Endothelial cell of umbilical vein (primary cell): ENCODE measurements around the gene FAM204A. TPM values are rescaled to one million over a fixed set of nuclear protein-coding genes. Genes with fewer than 3 reads are reported as not detected.

Experiments
- BruUV-seq: library from RNA; stranded (reverse); fragments of 400-500 nt; replicated peaks from 2 replicates; lab custom pipeline; 2021; lab: Mats Ljungman, UMichigan
- CTCF ChIA-PET: fragments of 300-600, 350-600 bp; sonication (Branson Sonifier 250); formaldehyde crosslinking; loops from one replicate; lab custom pipeline; 2021; ENCODE audit warnings: antibody characterized with exemption, inconsistent platforms; lab: Charles Lee
- POLR2A ChIA-PET: fragments of 300-600, 350-600 bp; sonication (Branson Sonifier 250); formaldehyde crosslinking; loops from one replicate; lab custom pipeline; 2021; ENCODE audit warnings: antibody characterized with exemption, inconsistent platforms; lab: Charles Lee
- DNase-seq: peaks from one replicate; pipeline ENCODE4 v3.0.0-alpha.2; 2011; ENCODE audit warnings: low read depth, low spot score
- FAIRE-seq: peaks from 2 replicates; lab custom pipeline; 2011; peaks lifted over from hg19 to GRCh38; lab: Jason Lieb, UNC
- H2AFZ ChIP-seq: 2 replicates; pipeline ENCODE4 v1.6.0; 2012; ENCODE audit warnings: low read depth, low read length, control low read depth, inconsistent platforms
- H3K27ac ChIP-seq: 2 replicates; pipeline ENCODE4 v1.5.1; 2011; ENCODE audit warnings: low read depth, mild to moderate bottlenecking, control low read depth, low read length, moderate library complexity; ENCODE audit not compliant: insufficient read depth
- H3K27me3 ChIP-seq, 2 experiments: 2 replicates each; pipeline versions ENCODE4 v1.6.0 to v1.6.1; 2011; ENCODE audit warnings: low read length in 2 of 2, mixed read lengths in 1 of 2; ENCODE audit not compliant: control insufficient read depth in 2 of 2, insufficient read depth in 2 of 2
- H3K36me3 ChIP-seq, 2 experiments: 2 replicates in 1 of 2; 3 replicates in 1 of 2; pipeline ENCODE4 v1.5.1; 2011; ENCODE audit warnings: low read length in 2 of 2, mild to moderate bottlenecking in 1 of 2, moderate library complexity in 1 of 2; ENCODE audit not compliant: control insufficient read depth in 2 of 2, insufficient read depth in 2 of 2; ENCODE audit errors: extremely low read depth in 1 of 2
- H3K4me1 ChIP-seq: 3 replicates; pipeline ENCODE4 v1.5.1; 2011; ENCODE audit warnings: mild to moderate bottlenecking, low read length; ENCODE audit not compliant: control insufficient read depth, insufficient read depth; ENCODE audit errors: extremely low read depth
- H3K4me2 ChIP-seq: 2 replicates; pipeline ENCODE4 v1.6.1; 2011; ENCODE audit warnings: low read length, control low read depth, mixed read lengths; ENCODE audit not compliant: insufficient read depth
- H3K4me3 ChIP-seq, 3 experiments: fragments of 200-600 bp in 1 of 3; sonication (generic), shearing (Covaris generic) in 1 of 3; replicated peaks in 1 of 3; 2 replicates each; pipeline ENCODE4 v1.5.1; 2011 to 2016; ENCODE audit warnings: control low read depth in 3 of 3, low read length in 3 of 3, mild to moderate bottlenecking in 2 of 3, inconsistent platforms in 1 of 3, low read depth in 1 of 3, moderate library complexity in 1 of 3; ENCODE audit not compliant: insufficient read depth in 1 of 3
- H3K79me2 ChIP-seq: 2 replicates; pipeline ENCODE4 v1.6.0; 2012; ENCODE audit warnings: low read length, inconsistent platforms; ENCODE audit not compliant: control insufficient read depth, insufficient read depth
- H3K9ac ChIP-seq: replicated peaks from 2 replicates; pipeline ENCODE3; 2011; ENCODE audit warnings: low read length, control low read depth; ENCODE audit not compliant: insufficient read depth; ENCODE audit errors: extremely low read depth
- H3K9me1 ChIP-seq: replicated peaks from 3 replicates; pipeline ENCODE4 v1.6.0; 2011; ENCODE audit warnings: mild to moderate bottlenecking, low read length; ENCODE audit not compliant: control insufficient read depth, insufficient read depth; ENCODE audit errors: extremely low read depth
- H3K9me3 ChIP-seq: replicated peaks from 2 replicates; pipeline ENCODE4 v1.5.1; 2012; ENCODE audit warnings: low read length, inconsistent platforms; ENCODE audit not compliant: control insufficient read depth, insufficient read depth
- H4K20me1 ChIP-seq: replicated peaks from 2 replicates; pipeline ENCODE3; 2011; ENCODE audit warnings: mild to moderate bottlenecking, low read length; ENCODE audit not compliant: control insufficient read depth, insufficient read depth; ENCODE audit errors: extremely low read depth
- CTCF ChIP-seq, 2 donors: IDR thresholded peaks; 1 replicate in 1 of 2; 2 replicates in 1 of 2; pipeline ENCODE4 v1.5.1; 2011; ENCODE audit warnings: low read length in 2 of 2, mild to moderate bottlenecking in 2 of 2, moderate library complexity in 2 of 2, control low read depth in 1 of 2, inconsistent platforms in 1 of 2, low read depth in 1 of 2; ENCODE audit not compliant: insufficient read depth in 1 of 2; ENCODE audit errors: extremely low read depth in 1 of 2
- EZH2 ChIP-seq: IDR thresholded peaks from 2 replicates; pipeline ENCODE4 v1.6.1; 2012; ENCODE audit warnings: borderline replicate concordance, low read depth, mild to moderate bottlenecking, moderate library complexity, low read length, inconsistent platforms; ENCODE audit not compliant: severe bottlenecking
- FOS ChIP-seq: IDR thresholded peaks from 2 replicates; pipeline ENCODE4 v1.6.1; 2011; ENCODE audit warnings: mild to moderate bottlenecking, low read length, moderate library complexity, borderline replicate concordance; ENCODE audit not compliant: insufficient read depth
- GATA2 ChIP-seq: IDR thresholded peaks from 2 replicates; pipeline ENCODE4 v1.7.0; 2011; ENCODE audit warnings: low read depth, mild to moderate bottlenecking, moderate library complexity, mixed read lengths, low read length; ENCODE audit not compliant: insufficient read length, insufficient read depth
- JUN ChIP-seq: IDR thresholded peaks from 2 replicates; pipeline ENCODE4 v1.6.1; 2011; ENCODE audit warnings: borderline replicate concordance, low read depth; ENCODE audit not compliant: insufficient read length, insufficient read depth
- MAX ChIP-seq: IDR thresholded peaks from 2 replicates; pipeline ENCODE4 v1.6.1; 2011; ENCODE audit not compliant: insufficient read depth, insufficient read length
- MYC ChIP-seq: IDR thresholded peaks from one replicate; pipeline ENCODE4 v1.6.1; 2011; ENCODE audit warnings: mild to moderate bottlenecking, low read depth, low read length
- POLR2A ChIP-seq: IDR thresholded peaks from 2 replicates; pipeline ENCODE4 v1.6.1; 2012; ENCODE audit warnings: low read depth, mild to moderate bottlenecking, control low read depth, low read length
- POLR2AphosphoS5 ChIP-seq: IDR thresholded peaks from 2 replicates; pipeline ENCODE4 v1.6.1; 2012; ENCODE audit warnings: low read depth, mild to moderate bottlenecking, control low read depth, low read length, moderate library complexity; ENCODE audit not compliant: insufficient read depth
- dilution Hi-C: fragments of 300-500 bp; cut with MboI; formaldehyde crosslinking; loops from one replicate; pipeline ENCODE4 v1.15.0; 2019; ENCODE audit warnings: low sequenced_read_pairs; ENCODE audit not compliant: extremely low pct_ligation_motif_present
- intact Hi-C: fragments of 100-400 bp; cut with micrococcal nuclease; formaldehyde crosslinking; loops from one replicate; pipeline ENCODE4 v1.10.0; 2022
- polyA plus RNA-seq, 4 experiments: library from polyadenylated mRNA; depleted of rRNA in 3 of 4; stranded (reverse) in 3 of 4; unstranded in 1 of 4; fragments of >200 nt; gene quantifications; 2 replicates each; pipeline versions ENCODE4 v1.2.1 to v1.2.3, GENCODE V29; 2011 to 2012; ENCODE audit warnings: missing spikeins in 1 of 4
- total RNA-seq: library from RNA; stranded (reverse); gene quantifications from 2 replicates; pipeline ENCODE4 v1.2.3, GENCODE V29; 2021

The FAM204A gene
- total and polyA plus RNA-seq, 2 donors (not counting 3 experiments of a cell fraction or from before 2014, with no cell fraction given) = 11.1 to 73.7 TPM

GRCh38 chr10:118277871-118278270, 64.3 kb downstream of the FAM204A start:
- Histone ChIP-seq H3K79me2 (no peaks in the 10 kb centered on the region), H2AFZ (no peak overlapping the region), H3K9me3 (no peaks in the 10 kb centered on the region), H3K36me3 (no peaks in the 10 kb centered on the region), H3K9ac (no peak overlapping the region), H3K9me1 (no peaks in the 10 kb centered on the region), H4K20me1 (no peaks in the 10 kb centered on the region), H3K4me1 (peaks cover 3% of the 10 kb centered on the region), H3K27me3 (peaks cover 0 to under 1% of the 10 kb centered on the region in 2 experiments), H3K27ac (no peak overlapping the region), H3K4me3 (no peak overlapping the region), H3K4me2 (no peak overlapping the region)
- intact Hi-C loops (no loop called here), dilution Hi-C loops (no loop called here)
- FAIRE-seq = no peak
- DNase-seq = no peak
- no TSS peak for BruUV-seq
- ChIA-PET POLR2A (no interaction called here), CTCF (no interaction called here)
- TF ChIP-seq CTCF (IDR thresholded peaks at IDR 0.05; ENCODE audit: extremely low read depth in 1 of 2, insufficient read depth in 1 of 2, low read depth in 1 of 2, low read length in 2 of 2) = no peak
- TF ChIP-seq MYC = no peak
- no peak for TF ChIP-seq POLR2AphosphoS5

GRCh38 chr10:118276727-118277126, 65.4 kb downstream of the FAM204A start:
- dilution Hi-C loops = no loop called here
- no peak for FAIRE-seq

More at GRCh38 chr10:118276727-118277126, 65.4 kb downstream of the FAM204A start:
- no peak overlapping the region for H3K9ac ChIP-seq
- no peaks in the 10 kb centered on the region for H3K36me3 ChIP-seq
- BruUV-seq = no TSS peak
- ChIA-PET POLR2A (no interaction called here), CTCF (no interaction called here)
- TF ChIP-seq MYC = no peak
- no peak for TF ChIP-seq POLR2AphosphoS5
- no peak for TF ChIP-seq EZH2
- TF ChIP-seq GATA2 = no peak
- no peak for TF ChIP-seq FOS
- no peak for TF ChIP-seq MAX
- no peak for TF ChIP-seq CTCF (IDR thresholded peaks at IDR 0.05; ENCODE audit: extremely low read depth in 1 of 2, insufficient read depth in 1 of 2, low read depth in 1 of 2, low read length in 2 of 2)
- TF ChIP-seq JUN = no peak
- TF ChIP-seq POLR2A = no peak
- DNase-seq = no peak
- intact Hi-C loops = no loop called here
- H3K9me1 ChIP-seq = no peaks in the 10 kb centered on the region
- H4K20me1 ChIP-seq = no peaks in the 10 kb centered on the region
- H3K4me2 ChIP-seq = no peak overlapping the region
- no peak overlapping the region for H3K27ac ChIP-seq
- H3K4me1 ChIP-seq = peaks cover 3% of the 10 kb centered on the region
- H3K4me3 ChIP-seq = no peak overlapping the region
- H2AFZ ChIP-seq = no peak overlapping the region
- H3K9me3 ChIP-seq = no peaks in the 10 kb centered on the region
- peaks cover 5 to 11% of the 10 kb centered on the region in 2 experiments for H3K27me3 ChIP-seq
- H3K79me2 ChIP-seq = no peaks in the 10 kb centered on the region
